ENCODE measurements around the gene SEMA4A. TPM values are rescaled to one million over a fixed set of nuclear protein-coding genes. Genes with fewer than 3 reads are reported as not detected.
"Not testable (repeated sequence)": the region's sequence is repeated elsewhere in the genome, so short reads cannot be mapped to it uniquely, and the experiment has no call there.

Gene SEMA4A
- total RNA-seq, 1 donor from 2014 or later: 0.66 TPM

GRCh38 chr1:156176610-156177210 lies 23.3 kb downstream of the SEMA4A start:
- Histone ChIP-seq H3K27me3 (ENCODE audit: insufficient read depth, low read length) (peaks cover 2% of the 10 kb centered on the region), H3K4me1 (ENCODE audit: insufficient read depth, low read length) (no peaks in the 10 kb centered on the region), H3K27ac (ENCODE audit: low read depth, low read length) (no peak overlapping the region), H2AFZ (ENCODE audit: low read depth, low read length) (no peak overlapping the region), H3K36me3 (ENCODE audit: insufficient read depth, low read length) (no peaks in the 10 kb centered on the region), H3K9ac (ENCODE audit: low read length) (no peak overlapping the region), H3K9me3 (ENCODE audit: insufficient read depth, low read depth, low read length) (no peaks in the 10 kb centered on the region), H3K4me2 (ENCODE audit: low read length) (no peak overlapping the region), H3K79me2 (ENCODE audit: insufficient read depth, low read length) (no peaks in the 10 kb centered on the region), H4K20me1 (ENCODE audit: insufficient read depth, low read length) (no peaks in the 10 kb centered on the region), H3K4me3 (ENCODE audit: insufficient read depth, low read depth, low read length) (no peak overlapping the region)
- no peak for TF ChIP-seq CTCF (IDR thresholded peaks at IDR 0.05; ENCODE audit: insufficient read depth, low read depth, low read length)
- Mint-ChIP-seq H3K27me3 (ENCODE audit: low read depth, unreplicated experiment) (peaks cover 28% of the 10 kb centered on the region), H3K4me1 (ENCODE audit: low read depth, unreplicated experiment) (peaks cover 2% of the 10 kb centered on the region), H3K9me3 (ENCODE audit: unreplicated experiment) (no peaks in the 10 kb centered on the region), H3K4me3 (ENCODE audit: unreplicated experiment) (no peak overlapping the region), H3K27ac (ENCODE audit: unreplicated experiment) (no peak overlapping the region), H3K36me3 (ENCODE audit: low read depth, unreplicated experiment) (no peaks in the 10 kb centered on the region)
- DNase-seq (ENCODE audit: low read depth) (no peak), FAIRE-seq (no peak)

GRCh38 chr1:156177919-156178654 lies 24.7 kb downstream of the SEMA4A start:
- peaks cover 7% of the 10 kb centered on the region for H3K4me1 Mint-ChIP-seq (ENCODE audit: low read depth, unreplicated experiment)
- TF ChIP-seq EZH2 (IDR thresholded peaks at IDR 0.05; ENCODE audit: insufficient read depth, low read length) (no peak), CTCF (IDR thresholded peaks at IDR 0.05; ENCODE audit: insufficient read depth, low read depth, low read length) (no peak)

GRCh38 chr1:156180471-156180870 lies 27.1 kb downstream of the SEMA4A start:
- Histone ChIP-seq H3K9ac (ENCODE audit: low read length) (no peak overlapping the region), H3K79me2 (ENCODE audit: insufficient read depth, low read length) (no peaks in the 10 kb centered on the region), H3K27ac (ENCODE audit: low read depth, low read length) (no peak overlapping the region), H3K36me3 (ENCODE audit: insufficient read depth, low read length) (no peaks in the 10 kb centered on the region), H3K9me3 (ENCODE audit: insufficient read depth, low read depth, low read length) (no peaks in the 10 kb centered on the region), H3K4me1 (ENCODE audit: insufficient read depth, low read length) (no peaks in the 10 kb centered on the region), H3K4me3 (ENCODE audit: insufficient read depth, low read depth, low read length) (no peak overlapping the region), H2AFZ (ENCODE audit: low read depth, low read length) (no peak overlapping the region), H3K27me3 (ENCODE audit: insufficient read depth, low read length) (no peaks in the 10 kb centered on the region), H3K4me2 (ENCODE audit: low read length) (no peak overlapping the region), H4K20me1 (ENCODE audit: insufficient read depth, low read length) (no peaks in the 10 kb centered on the region)
- TF ChIP-seq CTCF (IDR thresholded peaks at IDR 0.05; ENCODE audit: insufficient read depth, low read depth, low read length) (no peak), EZH2 (IDR thresholded peaks at IDR 0.05; ENCODE audit: insufficient read depth, low read length) (no peak)
- Mint-ChIP-seq H3K27ac (ENCODE audit: unreplicated experiment) (no peak overlapping the region), H3K36me3 (ENCODE audit: low read depth, unreplicated experiment) (no peaks in the 10 kb centered on the region), H3K4me1 (ENCODE audit: low read depth, unreplicated experiment) (peaks cover 7% of the 10 kb centered on the region), H3K9me3 (ENCODE audit: unreplicated experiment) (no peaks in the 10 kb centered on the region), H3K4me3 (ENCODE audit: unreplicated experiment) (no peak overlapping the region), H3K27me3 (ENCODE audit: low read depth, unreplicated experiment) (peaks cover 17% of the 10 kb centered on the region)
- DNase-seq (ENCODE audit: low read depth) (no peak), FAIRE-seq (no peak)

More at GRCh38 chr1:156177919-156178654, 24.7 kb downstream of the SEMA4A start:
- no peak for DNase-seq (ENCODE audit: low read depth)
- H3K4me3 Mint-ChIP-seq (ENCODE audit: unreplicated experiment): no peak overlapping the region
- FAIRE-seq: no peak
- Histone ChIP-seq H3K27ac (ENCODE audit: low read depth, low read length) (no peak overlapping the region), H2AFZ (ENCODE audit: low read depth, low read length) (no peak overlapping the region), H3K36me3 (ENCODE audit: insufficient read depth, low read length) (no peaks in the 10 kb centered on the region), H3K4me1 (ENCODE audit: insufficient read depth, low read length) (no peaks in the 10 kb centered on the region), H3K9ac (ENCODE audit: low read length) (no peak overlapping the region), H3K9me3 (ENCODE audit: insufficient read depth, low read depth, low read length) (no peaks in the 10 kb centered on the region), H3K4me2 (ENCODE audit: low read length) (no peak overlapping the region), H3K4me3 (ENCODE audit: insufficient read depth, low read depth, low read length) (no peak overlapping the region), H3K27me3 (ENCODE audit: insufficient read depth, low read length) (peaks cover 2% of the 10 kb centered on the region), H4K20me1 (ENCODE audit: insufficient read depth, low read length) (no peaks in the 10 kb centered on the region), H3K79me2 (ENCODE audit: insufficient read depth, low read length) (no peaks in the 10 kb centered on the region)
- H3K27me3 Mint-ChIP-seq (ENCODE audit: low read depth, unreplicated experiment): peaks cover 27% of the 10 kb centered on the region
- no peaks in the 10 kb centered on the region for H3K9me3 Mint-ChIP-seq (ENCODE audit: unreplicated experiment)
- H3K36me3 Mint-ChIP-seq (ENCODE audit: low read depth, unreplicated experiment): no peaks in the 10 kb centered on the region
- H3K27ac Mint-ChIP-seq (ENCODE audit: unreplicated experiment): peak overlapping the region; percentile 42

- H3K4me1 Mint-ChIP-seq (ENCODE audit: low read depth, unreplicated experiment); H3K4me1 ChIP-seq (ENCODE audit: insufficient read depth, low read length); H3K9ac ChIP-seq (ENCODE audit: low read length); H3K27me3 ChIP-seq (ENCODE audit: insufficient read depth, low read length); H3K36me3 ChIP-seq (ENCODE audit: insufficient read depth, low read length); H4K20me1 ChIP-seq (ENCODE audit: insufficient read depth, low read length); FAIRE-seq; H3K9me3 Mint-ChIP-seq (ENCODE audit: unreplicated experiment); H2AFZ ChIP-seq (ENCODE audit: low read depth, low read length); H3K4me2 ChIP-seq (ENCODE audit: low read length); H3K9me3 ChIP-seq (ENCODE audit: insufficient read depth, low read depth, low read length); DNase-seq (ENCODE audit: low read depth); H3K4me3 Mint-ChIP-seq (ENCODE audit: unreplicated experiment); H3K36me3 Mint-ChIP-seq (ENCODE audit: low read depth, unreplicated experiment); H3K27ac ChIP-seq (ENCODE audit: low read depth, low read length); H3K79me2 ChIP-seq (ENCODE audit: insufficient read depth, low read length); H3K4me3 ChIP-seq (ENCODE audit: insufficient read depth, low read depth, low read length): not testable (repeated sequence)
- peaks cover 12% of the 10 kb centered on the region for H3K27me3 Mint-ChIP-seq (ENCODE audit: low read depth, unreplicated experiment)
- H3K27ac Mint-ChIP-seq (ENCODE audit: unreplicated experiment): peak overlapping the region; percentile 72
These were observed 28.1 kb downstream of the SEMA4A start for GRCh38 chr1:156181391-156181924.

Data from astrocyte (in vitro differentiated cells and primary cell).